Central memory CD8-positive, alpha-beta T cell (primary cell): ENCODE data around the gene CAB39L.

Source experiments
- ATAC-seq: fragments of 150-1000 bp; cut with Tn5 transposase; replicated peaks from 2 replicates; pipeline ENCODE4 v1.10.0; 2022; ENCODE audit warnings: mild to moderate bottlenecking, moderate FRiP score, moderate number of reproducible peaks; ENCODE audit not compliant: poor library complexity, severe bottlenecking; ENCODE audit errors: extremely low read depth
- DNase-seq, 2 donors: peaks; one replicate each; pipeline ENCODE4 v3.0.0; 2021; ENCODE audit warnings: low spot score in 2 of 2
- H3K27ac Mint-ChIP-seq: one replicate; pipeline ENCODE4 v1.8.0; 2022; ENCODE audit warnings: low read depth, mild to moderate bottlenecking, moderate library complexity, mixed read lengths
- H3K27me3 Mint-ChIP-seq: one replicate; pipeline ENCODE4 v1.8.0; 2022; ENCODE audit warnings: mixed read lengths
- H3K36me3 Mint-ChIP-seq: one replicate; pipeline ENCODE4 v1.8.0; 2022; ENCODE audit warnings: mild to moderate bottlenecking, moderate library complexity, mixed read lengths; ENCODE audit not compliant: insufficient read depth
- H3K4me1 Mint-ChIP-seq: one replicate; pipeline ENCODE4 v1.8.0; 2022; ENCODE audit warnings: mixed read lengths
- H3K4me3 Mint-ChIP-seq: one replicate; pipeline ENCODE4 v1.8.0; 2022; ENCODE audit warnings: mild to moderate bottlenecking, moderate library complexity, mixed read lengths
- H3K9me3 Mint-ChIP-seq: one replicate; pipeline ENCODE4 v1.8.0; 2022; ENCODE audit warnings: mixed read lengths

CAB39L gene

GRCh38 chr13:49374585-49375290 lies 69.1 kb downstream of the CAB39L start:
- Mint-ChIP-seq H3K4me1 (peaks cover 15% of the 10 kb centered on the region), H3K36me3 (no peaks in the 10 kb centered on the region), H3K4me3 (no peak overlapping the region), H3K27me3 (no peaks in the 10 kb centered on the region), H3K27ac (no peak overlapping the region), H3K9me3 (no peaks in the 10 kb centered on the region)
- ATAC-seq (no peak), DNase-seq (no peak)

- Mint-ChIP-seq H3K27ac (no peak overlapping the region), H3K4me1 (peaks cover 15% of the 10 kb centered on the region), H3K27me3 (no peaks in the 10 kb centered on the region), H3K4me3 (no peak overlapping the region), H3K36me3 (no peaks in the 10 kb centered on the region), H3K9me3 (no peaks in the 10 kb centered on the region)
- DNase-seq (no peak), ATAC-seq (no peak)
These were observed 70.1 kb downstream of the CAB39L start for GRCh38 chr13:49373716-49374115.

GRCh38 chr13:49371943-49372613 lies 71.8 kb downstream of the CAB39L start:
- ATAC-seq (peak; percentile 60), DNase-seq (no peak)
- Mint-ChIP-seq H3K4me1 (peaks cover 15% of the 10 kb centered on the region), H3K4me3 (no peak overlapping the region), H3K27me3 (no peaks in the 10 kb centered on the region), H3K9me3 (no peaks in the 10 kb centered on the region), H3K36me3 (no peaks in the 10 kb centered on the region), H3K27ac (peak overlapping the region; percentile 61)

GRCh38 chr13:49370371-49370770 lies 73.5 kb downstream of the CAB39L start:
- Mint-ChIP-seq H3K4me1 (peaks cover 15% of the 10 kb centered on the region), H3K9me3 (no peaks in the 10 kb centered on the region), H3K27ac (no peak overlapping the region), H3K27me3 (no peaks in the 10 kb centered on the region), H3K36me3 (no peaks in the 10 kb centered on the region), H3K4me3 (no peak overlapping the region)
- ATAC-seq (no peak), DNase-seq (no peak)

GRCh38 chr13:49369866-49370265 lies 74.0 kb downstream of the CAB39L start:
- Mint-ChIP-seq H3K27ac (no peak overlapping the region), H3K9me3 (no peaks in the 10 kb centered on the region), H3K36me3 (no peaks in the 10 kb centered on the region), H3K4me3 (no peak overlapping the region), H3K27me3 (no peaks in the 10 kb centered on the region), H3K4me1 (peaks cover 15% of the 10 kb centered on the region)
- no peak for ATAC-seq
- no peak for DNase-seq

GRCh38 chr13:49368688-49369087 lies 75.2 kb downstream of the CAB39L start:
- ATAC-seq (no peak), DNase-seq (no peak)
- no peaks in the 10 kb centered on the region for H3K36me3 Mint-ChIP-seq
- H3K27me3 Mint-ChIP-seq = no peaks in the 10 kb centered on the region
- no peak overlapping the region for H3K27ac Mint-ChIP-seq
- H3K4me3 Mint-ChIP-seq = no peak overlapping the region
- peaks cover 7% of the 10 kb centered on the region for H3K9me3 Mint-ChIP-seq
- peaks cover 15% of the 10 kb centered on the region for H3K4me1 Mint-ChIP-seq

- Mint-ChIP-seq H3K4me1 (peaks cover 10% of the 10 kb centered on the region), H3K4me3 (no peak overlapping the region), H3K27ac (no peak overlapping the region), H3K9me3 (peaks cover 9% of the 10 kb centered on the region), H3K36me3 (no peaks in the 10 kb centered on the region), H3K27me3 (no peaks in the 10 kb centered on the region)
- no peak for ATAC-seq
- DNase-seq = no peak
These were observed 76.0 kb downstream of the CAB39L start for GRCh38 chr13:49367640-49368422.

- no peaks in the 10 kb centered on the region for H3K36me3 Mint-ChIP-seq
- DNase-seq (no peak), ATAC-seq (no peak)
- peaks cover 9% of the 10 kb centered on the region for H3K9me3 Mint-ChIP-seq
- H3K27ac Mint-ChIP-seq = no peak overlapping the region
- no peaks in the 10 kb centered on the region for H3K27me3 Mint-ChIP-seq
- peaks cover under 1% of the 10 kb centered on the region for H3K4me1 Mint-ChIP-seq
- no peak overlapping the region for H3K4me3 Mint-ChIP-seq
These were observed 77.0 kb downstream of the CAB39L start for GRCh38 chr13:49366841-49367240.

- H3K27ac Mint-ChIP-seq = no peak overlapping the region
These were observed 86.2 kb downstream of the CAB39L start for GRCh38 chr13:49357694-49358093.

GRCh38 chr13:49356223-49356622 lies 87.6 kb downstream of the CAB39L start:
- no peak overlapping the region for H3K4me3 Mint-ChIP-seq
- no peaks in the 10 kb centered on the region for H3K9me3 Mint-ChIP-seq
- H3K27ac Mint-ChIP-seq = no peak overlapping the region
- DNase-seq = no peak
- peaks cover 4% of the 10 kb centered on the region for H3K36me3 Mint-ChIP-seq
- no peaks in the 10 kb centered on the region for H3K27me3 Mint-ChIP-seq
- no peak for ATAC-seq
- no peaks in the 10 kb centered on the region for H3K4me1 Mint-ChIP-seq

More at GRCh38 chr13:49357694-49358093, 86.2 kb downstream of the CAB39L start:
- Mint-ChIP-seq H3K9me3 (no peaks in the 10 kb centered on the region), H3K27me3 (no peaks in the 10 kb centered on the region), H3K4me1 (no peaks in the 10 kb centered on the region), H3K4me3 (no peak overlapping the region), H3K36me3 (peaks cover 4% of the 10 kb centered on the region)
- no peak for ATAC-seq
- DNase-seq = no peak

- H3K27ac Mint-ChIP-seq = no peak overlapping the region
- DNase-seq (no peak), ATAC-seq (no peak)
- no peaks in the 10 kb centered on the region for H3K27me3 Mint-ChIP-seq
- no peak overlapping the region for H3K4me3 Mint-ChIP-seq
- peaks cover 2% of the 10 kb centered on the region for H3K36me3 Mint-ChIP-seq
- H3K4me1 Mint-ChIP-seq = no peaks in the 10 kb centered on the region
- H3K9me3 Mint-ChIP-seq = no peaks in the 10 kb centered on the region
These were observed 89.1 kb downstream of the CAB39L start for GRCh38 chr13:49354719-49355118.

- no peak overlapping the region for H3K27ac Mint-ChIP-seq
- DNase-seq (no peak), ATAC-seq (no peak)
- no peak overlapping the region for H3K4me3 Mint-ChIP-seq
- H3K4me1 Mint-ChIP-seq = no peaks in the 10 kb centered on the region
- H3K36me3 Mint-ChIP-seq = peaks cover 2% of the 10 kb centered on the region
- no peaks in the 10 kb centered on the region for H3K9me3 Mint-ChIP-seq
- H3K27me3 Mint-ChIP-seq = no peaks in the 10 kb centered on the region
These were observed 90.0 kb downstream of the CAB39L start for GRCh38 chr13:49353908-49354307.

- DNase-seq = no peak
- no peaks in the 10 kb centered on the region for H3K27me3 Mint-ChIP-seq
- no peak for ATAC-seq
- H3K27ac Mint-ChIP-seq = no peak overlapping the region
- no peaks in the 10 kb centered on the region for H3K4me1 Mint-ChIP-seq
- H3K4me3 Mint-ChIP-seq = no peak overlapping the region
- H3K36me3 Mint-ChIP-seq = no peaks in the 10 kb centered on the region
- no peaks in the 10 kb centered on the region for H3K9me3 Mint-ChIP-seq
These were observed 92.0 kb downstream of the CAB39L start for GRCh38 chr13:49351871-49352270.
